ENCODE data around the gene UHRF1.

DNA sequence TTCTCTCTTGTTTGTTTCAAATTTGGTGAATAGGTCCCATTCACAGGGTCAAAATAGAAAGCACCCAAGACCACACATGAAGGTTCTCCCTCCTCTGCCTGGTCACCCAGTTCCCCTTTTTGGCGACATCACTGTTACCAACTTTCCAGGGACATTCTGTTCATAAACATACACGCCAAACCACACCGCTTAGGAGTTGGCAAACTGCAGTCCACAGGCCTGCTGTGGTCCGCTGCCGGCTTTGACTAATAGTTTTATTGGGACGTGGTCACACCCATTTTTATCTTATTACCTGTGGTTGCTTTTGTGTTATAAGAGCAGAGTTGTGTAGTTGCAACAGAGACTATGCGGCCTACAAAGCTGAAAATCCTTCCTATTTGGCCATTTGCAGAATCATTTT is 24.2 kb downstream of the UHRF1 start:
- TF ChIP-seq, protein P1, sequence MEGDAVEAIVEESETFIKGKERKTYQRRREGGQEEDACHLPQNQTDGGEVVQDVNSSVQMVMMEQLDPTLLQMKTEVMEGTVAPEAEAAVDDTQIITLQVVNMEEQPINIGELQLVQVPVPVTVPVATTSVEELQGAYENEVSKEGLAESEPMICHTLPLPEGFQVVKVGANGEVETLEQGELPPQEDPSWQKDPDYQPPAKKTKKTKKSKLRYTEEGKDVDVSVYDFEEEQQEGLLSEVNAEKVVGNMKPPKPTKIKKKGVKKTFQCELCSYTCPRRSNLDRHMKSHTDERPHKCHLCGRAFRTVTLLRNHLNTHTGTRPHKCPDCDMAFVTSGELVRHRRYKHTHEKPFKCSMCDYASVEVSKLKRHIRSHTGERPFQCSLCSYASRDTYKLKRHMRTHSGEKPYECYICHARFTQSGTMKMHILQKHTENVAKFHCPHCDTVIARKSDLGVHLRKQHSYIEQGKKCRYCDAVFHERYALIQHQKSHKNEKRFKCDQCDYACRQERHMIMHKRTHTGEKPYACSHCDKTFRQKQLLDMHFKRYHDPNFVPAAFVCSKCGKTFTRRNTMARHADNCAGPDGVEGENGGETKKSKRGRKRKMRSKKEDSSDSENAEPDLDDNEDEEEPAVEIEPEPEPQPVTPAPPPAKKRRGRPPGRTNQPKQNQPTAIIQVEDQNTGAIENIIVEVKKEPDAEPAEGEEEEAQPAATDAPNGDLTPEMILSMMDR (IDR thresholded peaks at IDR 0.05) = no peak
- TF ChIP-seq POLR2A (IDR thresholded peaks at IDR 0.05) (no peak), EP300 (IDR thresholded peaks at IDR 0.05) (peak; percentile 20 to 76)
